HG03060 (cell line): ENCODE measurements around the gene ITGA6.
"Not testable (repeated sequence)": the region's sequence is repeated elsewhere in the genome, so short reads cannot be mapped to it uniquely, and the experiment has no call there.

Experiments
- ATAC-seq: cut with Tn5 transposase; IDR thresholded peaks from one replicate; pipeline ENCODE4 v1.9.1; 2021; ENCODE audit warnings: low read depth, moderate number of reproducible peaks; ENCODE audit not compliant: unreplicated experiment

Gene ITGA6

GRCh38 chr2:172512810-172513523 is 85.6 kb downstream of the ITGA6 start:
- no peak for ATAC-seq

- ATAC-seq: no peak
Measured at GRCh38 chr2:172513524-172513900, 86.1 kb downstream of the ITGA6 start.

GRCh38 chr2:172513935-172514586 is 86.7 kb downstream of the ITGA6 start:
- no peak for ATAC-seq

GRCh38 chr2:172516299-172516698 is 88.9 kb downstream of the ITGA6 start:
- ATAC-seq: no peak

- ATAC-seq: no peak
Measured at GRCh38 chr2:172518995-172519394, 91.6 kb downstream of the ITGA6 start.

- ATAC-seq: no peak
Measured at GRCh38 chr2:172525601-172526000, 98.2 kb downstream of the ITGA6 start.

GRCh38 chr2:172531309-172531708 is 103.9 kb downstream of the ITGA6 start:
- ATAC-seq: no peak

- not testable (repeated sequence) for ATAC-seq
Measured at GRCh38 chr2:172532461-172532860, 105.1 kb downstream of the ITGA6 start.

GRCh38 chr2:172533687-172534086 is 106.3 kb downstream of the ITGA6 start:
- ATAC-seq: no peak

- no peak for ATAC-seq
Measured at GRCh38 chr2:172535119-172535518, 107.7 kb downstream of the ITGA6 start.

GRCh38 chr2:172537851-172538250 is 110.5 kb downstream of the ITGA6 start:
- ATAC-seq: not testable (repeated sequence)

- ATAC-seq: no peak
Measured at GRCh38 chr2:172539767-172540166, 112.4 kb downstream of the ITGA6 start.

GRCh38 chr2:172540421-172540820 is 113.0 kb downstream of the ITGA6 start:
- ATAC-seq: no peak

- ATAC-seq: no peak
Measured at GRCh38 chr2:172545408-172546075, 118.2 kb downstream of the ITGA6 start.

- ATAC-seq: no peak
Measured at GRCh38 chr2:172549131-172549530, 121.7 kb downstream of the ITGA6 start.

- not testable (repeated sequence) for ATAC-seq
Measured at GRCh38 chr2:172549802-172550201, 122.4 kb downstream of the ITGA6 start.

GRCh38 chr2:172550419-172550818 is 123.0 kb downstream of the ITGA6 start:
- ATAC-seq: no peak

GRCh38 chr2:172551271-172551670 is 123.9 kb downstream of the ITGA6 start:
- ATAC-seq: no peak

GRCh38 chr2:172552547-172553291 is 125.3 kb downstream of the ITGA6 start:
- no peak for ATAC-seq

- no peak for ATAC-seq
Measured at GRCh38 chr2:172554352-172555271, 127.2 kb downstream of the ITGA6 start.
